SH-SY5Y (cell line): ENCODE results near the gene BTLA.

Experiments
- GATA2 ChIP-seq: IDR thresholded peaks from 2 replicates; pipeline ENCODE4 v1.6.1; 2011; ENCODE audit warnings: mild to moderate bottlenecking, low read depth, low read length
- GATA3 ChIP-seq: IDR thresholded peaks from 2 replicates; pipeline ENCODE4 v1.6.1; 2011; ENCODE audit warnings: low read depth, mild to moderate bottlenecking, low read length, moderate library complexity

- TF ChIP-seq GATA2 (no peak), GATA3 (no peak)
These were observed 15.4 kb upstream of the BTLA start for GRCh38 chr3:112514527-112515128.
